Fibroblast of peridontal ligament (primary cell): ENCODE data around the gene ACSM6.
A peak's percentile ranks its signal among the peaks of the same experiment; 100 is the strongest.

Source experiments
- DNase-seq: peaks from one replicate; pipeline ENCODE4 v3.0.0-alpha.2; 2010; ENCODE audit errors: extremely low read depth

Gene ACSM6

DNA sequence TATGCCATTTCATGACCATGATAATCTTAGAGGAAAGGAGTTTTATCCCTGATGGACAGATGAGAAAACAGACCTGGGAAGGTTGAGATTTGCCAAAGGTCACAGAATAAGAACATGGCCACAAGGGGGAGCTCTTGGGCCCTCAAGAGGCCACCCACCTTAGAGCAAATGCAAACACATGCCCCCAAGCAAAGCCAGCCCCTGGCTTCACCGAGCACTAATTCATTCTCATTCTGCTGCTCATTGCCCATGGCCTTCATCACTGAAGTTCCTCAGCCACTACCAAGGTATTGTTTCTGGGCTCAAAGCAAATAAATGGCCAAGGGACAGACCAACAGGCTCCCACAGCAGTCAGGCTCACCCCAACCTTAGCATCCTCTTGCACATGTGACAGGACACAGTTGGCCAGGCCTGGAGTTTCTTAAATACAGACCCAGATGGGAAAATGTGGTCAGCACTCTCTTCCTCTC is 52.6 kb downstream of the ACSM6 start:
- DNase-seq = peak; percentile 87

GRCh38 chr10:95247200-95247880 is 53.3 kb downstream of the ACSM6 start:
- DNase-seq = peak; percentile 89

DNA sequence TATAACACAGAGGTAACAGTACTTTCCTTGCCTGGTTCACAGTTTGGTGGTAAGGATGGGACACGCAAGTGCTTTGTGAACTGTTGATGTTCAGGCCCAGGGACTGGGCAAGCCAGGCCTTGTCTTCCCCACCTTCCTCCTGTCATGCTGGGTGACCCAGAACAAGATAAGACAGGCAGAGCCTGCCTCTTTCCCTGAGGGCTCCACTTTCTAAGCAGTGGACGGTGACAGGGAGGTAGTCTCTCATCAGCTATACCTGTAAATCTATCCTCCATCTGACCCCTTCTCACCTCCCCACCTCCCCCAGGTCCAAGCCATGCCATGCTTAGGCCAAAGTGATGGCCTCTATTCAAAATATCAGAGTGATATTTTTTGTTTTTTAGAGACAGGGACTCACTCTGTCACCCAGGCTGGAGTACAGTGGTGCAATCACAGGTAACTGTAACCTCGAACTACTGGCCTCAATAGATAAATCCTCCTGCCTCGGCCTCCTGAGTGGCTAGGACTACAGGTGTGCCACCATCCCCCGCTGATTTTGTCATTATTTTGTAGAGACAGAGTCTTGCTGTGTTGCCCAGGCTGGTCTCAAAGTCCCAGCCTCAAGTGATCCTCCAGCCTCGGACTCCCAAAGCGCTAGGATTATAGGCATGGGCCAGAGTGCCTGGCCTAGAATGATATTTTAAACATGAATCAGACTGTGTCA is 54.0 kb downstream of the ACSM6 start:
- DNase-seq = no peak

- no peak for DNase-seq
Measured at GRCh38 chr10:95248989-95249388, 55.0 kb downstream of the ACSM6 start.

DNA sequence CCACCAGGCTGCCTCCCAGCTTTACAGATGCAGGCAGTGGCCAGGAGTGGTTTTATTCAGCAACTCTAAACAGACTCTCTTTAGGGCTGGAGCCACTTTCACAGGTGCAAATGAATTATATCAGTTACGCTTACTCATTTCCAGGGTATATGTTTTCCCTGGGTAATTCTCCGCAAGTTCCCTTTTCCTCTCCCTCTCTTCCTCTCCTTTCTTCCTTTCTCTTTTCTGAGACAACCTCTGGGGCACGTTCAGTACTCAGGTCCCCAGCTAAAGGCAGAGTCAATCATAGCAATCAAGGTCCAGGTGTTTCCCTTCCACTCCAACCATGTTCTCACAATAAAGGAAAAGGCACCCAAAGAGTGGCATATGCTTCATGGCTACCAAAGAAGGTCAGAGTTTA is 55.4 kb downstream of the ACSM6 start:
- no peak for DNase-seq

- no peak for DNase-seq
Measured at GRCh38 chr10:95250856-95251255, 56.8 kb downstream of the ACSM6 start.

DNA sequence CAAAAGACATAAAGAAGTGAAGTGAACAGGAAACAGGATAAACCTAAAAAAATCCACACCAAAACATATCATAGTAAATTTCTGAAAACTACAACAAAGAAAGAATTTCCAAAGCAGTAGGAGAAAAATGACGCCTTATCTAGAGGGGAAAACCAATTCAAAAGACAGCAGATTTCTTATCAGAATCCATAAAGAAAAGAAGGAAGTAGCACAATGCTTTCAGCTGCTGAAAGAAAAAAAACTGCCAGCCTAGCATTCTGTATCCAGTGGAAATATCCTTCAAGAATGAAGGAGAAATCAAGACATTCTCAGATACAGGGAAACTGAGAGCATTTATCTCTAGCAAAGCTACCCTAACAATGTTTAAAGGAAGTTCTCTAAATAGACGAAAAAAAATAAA is 59.0 kb downstream of the ACSM6 start:
- no peak for DNase-seq

DNA sequence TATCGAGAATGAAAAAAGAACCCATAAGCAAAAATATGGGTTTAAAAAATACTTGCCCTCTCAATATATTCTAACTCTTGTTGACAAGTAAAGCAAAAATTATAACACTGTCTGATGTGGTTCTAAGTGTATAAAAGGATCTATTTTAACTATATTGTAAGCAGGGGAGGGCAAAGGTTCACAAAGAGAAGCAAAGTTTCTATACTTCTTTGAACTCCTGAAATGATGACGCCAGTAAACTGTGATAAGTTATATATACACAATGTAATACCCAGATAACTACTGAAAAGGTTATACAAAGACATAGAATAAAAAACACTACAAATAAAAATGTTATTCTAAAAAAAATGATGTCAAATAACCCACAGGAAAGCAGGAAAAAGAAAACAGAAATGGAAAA is 59.6 kb downstream of the ACSM6 start:
- DNase-seq = no peak

DNA sequence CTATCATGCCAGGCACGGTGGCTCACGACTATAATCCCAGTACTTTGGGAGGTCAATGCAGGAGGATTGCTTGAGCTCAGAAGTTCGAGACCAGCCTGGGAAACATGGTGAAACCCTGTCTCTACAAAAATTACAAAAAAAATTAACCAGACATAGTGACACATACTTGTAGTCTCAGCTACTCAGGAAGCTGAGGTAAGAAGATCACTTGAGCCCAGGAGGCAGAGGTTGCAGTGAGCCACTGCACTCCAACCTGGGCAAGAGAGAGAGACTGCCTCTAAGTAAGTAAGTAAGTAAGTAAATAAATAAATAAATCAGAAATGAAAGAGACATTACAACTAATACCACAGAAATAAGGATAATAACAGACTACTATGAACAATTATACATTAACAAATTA is 60.6 kb downstream of the ACSM6 start:
- DNase-seq = no peak

GRCh38 chr10:95256268-95256667 is 62.2 kb downstream of the ACSM6 start:
- no peak for DNase-seq

GRCh38 chr10:95257849-95258248 is 63.8 kb downstream of the ACSM6 start:
- DNase-seq = no peak

DNA sequence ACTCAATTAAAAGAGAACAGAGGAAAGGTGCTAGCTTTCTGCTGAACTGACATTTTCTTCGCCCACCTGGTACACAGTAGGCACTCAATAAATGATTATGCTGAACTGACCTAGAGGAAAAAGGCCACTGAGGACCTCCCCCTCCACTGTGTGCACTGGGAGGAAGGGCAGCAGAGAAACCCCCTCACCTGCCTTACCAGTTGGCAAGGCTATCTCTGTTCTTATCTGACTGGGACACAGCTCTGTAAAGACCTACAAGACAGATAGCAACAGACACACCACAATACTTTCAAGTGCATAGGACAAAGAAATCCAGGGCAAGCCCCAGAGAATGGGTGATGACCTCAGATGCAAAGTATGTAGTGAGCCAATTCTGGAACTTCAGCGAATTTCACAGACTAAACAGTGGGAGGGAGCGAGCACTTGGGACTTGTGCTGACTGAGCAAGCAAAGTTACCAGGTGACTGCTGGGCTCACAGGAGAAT is 66.4 kb downstream of the ACSM6 start:
- peak; percentile 90 for DNase-seq

GRCh38 chr10:95260909-95261552 is 67.0 kb downstream of the ACSM6 start:
- peak; percentile 22 for DNase-seq

GRCh38 chr10:95261926-95262325 is 67.9 kb downstream of the ACSM6 start:
- no peak for DNase-seq

DNA sequence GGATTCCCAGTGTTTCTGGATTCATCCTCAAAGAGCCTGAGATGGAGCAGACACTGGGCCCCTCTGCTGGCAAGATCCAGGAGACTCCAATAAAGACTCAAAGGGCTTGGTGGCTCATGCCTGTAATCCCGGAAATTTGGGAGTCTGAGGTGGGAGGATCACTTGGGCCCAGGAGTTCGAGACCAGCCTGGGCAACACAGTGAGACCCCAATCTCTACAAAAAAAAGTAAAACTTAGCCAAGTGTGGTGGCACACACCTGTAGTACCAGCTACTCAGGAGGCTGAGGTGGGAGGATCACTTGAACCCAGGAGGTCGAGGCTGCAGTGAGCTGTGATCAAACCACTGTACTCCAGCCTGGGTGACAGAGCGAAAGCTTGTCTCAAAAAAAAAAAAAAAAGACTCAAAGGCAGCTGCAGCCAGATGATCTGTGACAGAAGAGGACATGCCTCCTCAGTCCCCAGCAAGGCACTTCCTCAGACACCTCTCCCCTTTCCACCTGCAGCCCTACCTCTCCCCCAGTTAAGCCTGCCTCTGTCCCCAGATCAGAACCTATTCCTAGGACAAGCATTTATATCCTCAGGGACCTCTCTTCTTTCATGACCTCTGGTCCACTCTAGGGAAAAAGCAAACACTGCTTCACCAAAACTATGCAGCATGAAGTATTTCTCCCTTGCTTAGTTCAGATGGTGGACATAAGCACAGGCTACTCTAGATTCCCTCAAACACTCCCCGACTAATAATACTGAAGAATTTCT is 68.9 kb downstream of the ACSM6 start:
- no peak for DNase-seq

DNA sequence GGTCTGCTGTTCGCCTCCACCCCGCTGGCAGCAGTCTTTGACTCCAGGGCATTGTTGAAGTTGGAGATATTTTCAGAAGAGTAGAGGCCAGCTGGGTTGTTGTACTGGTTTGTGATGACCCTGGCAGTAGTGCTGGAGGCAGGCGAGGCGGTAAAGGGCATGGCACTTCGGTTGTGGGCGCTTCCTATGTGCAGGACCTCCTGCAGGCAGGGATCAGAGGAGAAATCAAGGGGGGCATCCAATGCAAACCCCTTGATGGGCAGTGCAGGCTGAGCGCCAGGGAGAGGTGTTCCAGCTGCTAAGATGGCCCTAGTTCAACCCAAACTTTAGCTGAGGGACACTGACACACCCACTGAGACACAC is 69.8 kb downstream of the ACSM6 start:
- DNase-seq = no peak

GRCh38 chr10:95264227-95265051 is 70.4 kb downstream of the ACSM6 start:
- no peak for DNase-seq

GRCh38 chr10:95265572-95265971 is 71.5 kb downstream of the ACSM6 start:
- DNase-seq = no peak

DNA sequence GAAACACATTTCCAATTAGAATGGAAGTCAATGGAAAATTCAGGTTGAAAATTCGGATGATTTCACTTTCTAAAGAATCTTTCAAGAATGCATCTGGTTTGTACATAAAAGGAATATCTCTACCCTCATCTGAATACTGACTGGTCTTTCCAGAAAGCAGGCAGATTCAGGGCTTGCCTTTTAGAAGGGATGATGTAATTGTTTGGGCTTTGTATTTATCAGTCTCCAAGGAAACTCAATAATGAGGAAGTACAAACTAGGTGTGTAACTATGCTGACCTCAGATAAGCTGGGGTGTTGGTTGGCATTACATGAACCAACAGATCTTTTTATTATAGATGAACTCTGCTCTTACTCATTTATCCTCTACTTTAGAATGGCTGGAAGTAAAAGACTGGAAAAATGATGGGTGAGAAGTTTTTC is 72.6 kb downstream of the ACSM6 start:
- DNase-seq = peak; percentile 74

DNA sequence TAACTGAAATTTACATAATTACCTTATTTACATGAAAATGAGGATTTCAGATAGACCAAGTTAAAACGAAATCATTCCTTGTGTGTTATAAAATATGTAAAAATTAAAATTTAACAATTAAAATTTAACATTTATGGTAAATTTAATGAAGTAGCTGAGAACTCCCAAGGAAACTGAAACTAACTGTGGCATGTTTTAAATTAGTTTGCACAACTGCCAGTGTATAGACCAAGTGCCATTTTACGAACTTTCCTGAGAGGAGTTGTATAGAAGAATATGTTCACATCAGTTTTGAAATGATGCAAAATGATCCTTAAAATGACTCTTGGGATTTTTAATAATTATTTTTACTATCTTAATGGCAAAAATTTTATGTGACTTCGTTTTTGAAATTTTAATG is 73.2 kb downstream of the ACSM6 start:
- DNase-seq = no peak

GRCh38 chr10:95268438-95268837 is 74.4 kb downstream of the ACSM6 start:
- no peak for DNase-seq
